ENCODE data around the gene NOL9. TPM values are rescaled to one million over a fixed set of nuclear protein-coding genes. Genes with fewer than 3 reads are reported as not detected.

Gene NOL9
- total and polyA plus RNA-seq, 2 of the 13 experiments (the other 11 are each of a cell fraction or from before 2014, with no cell fraction given): 18.0 to 24.7 TPM

DNA sequence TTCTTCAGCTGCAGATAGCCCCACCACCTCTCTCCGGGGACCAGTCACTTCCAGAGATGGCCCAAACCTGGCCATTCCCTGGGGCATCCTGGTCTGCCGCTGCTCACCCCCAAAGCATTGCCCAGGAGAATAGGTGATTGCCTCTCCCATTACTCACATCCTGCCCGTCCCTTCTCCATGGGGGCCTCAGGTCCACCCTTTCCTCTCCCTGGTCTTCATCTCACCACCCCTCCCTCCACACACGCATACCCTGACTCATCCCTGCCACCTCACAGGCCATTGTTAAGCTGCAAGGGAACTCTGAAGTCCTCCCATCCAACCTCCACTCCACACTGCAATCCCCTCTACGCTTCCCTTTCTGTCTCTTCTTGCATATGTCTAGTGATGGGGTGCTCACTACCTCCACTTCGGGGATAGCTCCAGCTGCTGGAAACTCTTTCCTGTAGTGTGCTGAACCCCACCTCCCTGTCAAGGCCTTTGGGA is 62.8 kb downstream of the NOL9 start, which contains the start of gene PLEKHG5 (continued):
- TF ChIP-seq ZNF652 (CRISPR knock-in tag; IDR thresholded peaks at IDR 0.05; ENCODE audit: borderline replicate concordance, low read depth): peak; percentile 24; the same call in 1 of the 2 replicates
- peak; percentile 76 for TF ChIP-seq FOSL2 (CRISPR knock-in tag; IDR thresholded peaks at IDR 0.05)
- TF ChIP-seq, protein P1, sequence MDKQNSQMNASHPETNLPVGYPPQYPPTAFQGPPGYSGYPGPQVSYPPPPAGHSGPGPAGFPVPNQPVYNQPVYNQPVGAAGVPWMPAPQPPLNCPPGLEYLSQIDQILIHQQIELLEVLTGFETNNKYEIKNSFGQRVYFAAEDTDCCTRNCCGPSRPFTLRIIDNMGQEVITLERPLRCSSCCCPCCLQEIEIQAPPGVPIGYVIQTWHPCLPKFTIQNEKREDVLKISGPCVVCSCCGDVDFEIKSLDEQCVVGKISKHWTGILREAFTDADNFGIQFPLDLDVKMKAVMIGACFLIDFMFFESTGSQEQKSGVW (CRISPR knock-in tag; IDR thresholded peaks at IDR 0.05; ENCODE audit: borderline replicate concordance): no peak
- no peak for TF ChIP-seq TOE1 (CRISPR knock-in tag; IDR thresholded peaks at IDR 0.05)
- TF ChIP-seq ZNF850 (CRISPR knock-in tag; conservative IDR thresholded peaks at IDR 0.05): no peak
- TF ChIP-seq ZNF749 (CRISPR knock-in tag; IDR thresholded peaks at IDR 0.05; ENCODE audit: borderline replicate concordance): no peak
- TF ChIP-seq ZNF564 (CRISPR knock-in tag; IDR thresholded peaks at IDR 0.05): no peak
- no peak for TF ChIP-seq GPN1 (CRISPR knock-in tag; IDR thresholded peaks at IDR 0.05; ENCODE audit: borderline replicate concordance)
- no peak for TF ChIP-seq FOXC1 (CRISPR knock-in tag; IDR thresholded peaks at IDR 0.05; ENCODE audit: borderline replicate concordance)
- no peak for TF ChIP-seq POLR2A (IDR thresholded peaks at IDR 0.05; ENCODE audit: insufficient read depth in 1 of 2, low read depth in 2 of 2, low read length in 2 of 2)
- TF ChIP-seq, protein P2, sequence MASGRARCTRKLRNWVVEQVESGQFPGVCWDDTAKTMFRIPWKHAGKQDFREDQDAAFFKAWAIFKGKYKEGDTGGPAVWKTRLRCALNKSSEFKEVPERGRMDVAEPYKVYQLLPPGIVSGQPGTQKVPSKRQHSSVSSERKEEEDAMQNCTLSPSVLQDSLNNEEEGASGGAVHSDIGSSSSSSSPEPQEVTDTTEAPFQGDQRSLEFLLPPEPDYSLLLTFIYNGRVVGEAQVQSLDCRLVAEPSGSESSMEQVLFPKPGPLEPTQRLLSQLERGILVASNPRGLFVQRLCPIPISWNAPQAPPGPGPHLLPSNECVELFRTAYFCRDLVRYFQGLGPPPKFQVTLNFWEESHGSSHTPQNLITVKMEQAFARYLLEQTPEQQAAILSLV (CRISPR knock-in tag; IDR thresholded peaks at IDR 0.05; ENCODE audit: borderline replicate concordance): no peak
- TF ChIP-seq ZBTB34 (CRISPR knock-in tag; IDR thresholded peaks at IDR 0.05): no peak
- no peak for TF ChIP-seq NONO (IDR thresholded peaks at IDR 0.05)
- no peak for TF ChIP-seq NONO (CRISPR knock-in tag; conservative IDR thresholded peaks at IDR 0.05)
- TF ChIP-seq ZNF7 (CRISPR knock-in tag; IDR thresholded peaks at IDR 0.05): no peak
- TF ChIP-seq SP1 (IDR thresholded peaks at IDR 0.05): no peak
- TF ChIP-seq SP1 (CRISPR knock-in tag; IDR thresholded peaks at IDR 0.05): no peak
- TF ChIP-seq SALL2 (CRISPR knock-in tag; IDR thresholded peaks at IDR 0.05): no peak
- TF ChIP-seq TGIF2 (CRISPR knock-in tag; IDR thresholded peaks at IDR 0.05): no peak
- TF ChIP-seq SMAD9 (CRISPR knock-in tag; IDR thresholded peaks at IDR 0.05): no peak
- TF ChIP-seq MIER3 (CRISPR knock-in tag; IDR thresholded peaks at IDR 0.05; ENCODE audit: borderline replicate concordance): no peak
- no peak for TF ChIP-seq ZNF816 (CRISPR knock-in tag; IDR thresholded peaks at IDR 0.05; ENCODE audit: borderline replicate concordance)
- TF ChIP-seq BRCA1 (CRISPR knock-in tag; IDR thresholded peaks at IDR 0.05): no peak
- no peak for TF ChIP-seq PREB (CRISPR knock-in tag; IDR thresholded peaks at IDR 0.05)
- TF ChIP-seq ZC3H4 (CRISPR knock-in tag; IDR thresholded peaks at IDR 0.05; ENCODE audit: borderline replicate concordance): 0 out of 2 replicates have a peak, but pooled peaks have one; percentile 32
- 0 out of 2 replicates have a peak, but pooled peaks have one; percentile 10 for TF ChIP-seq ZNF792 (CRISPR knock-in tag; IDR thresholded peaks at IDR 0.05)
- TF ChIP-seq TFE3 (CRISPR knock-in tag; IDR thresholded peaks at IDR 0.05): no peak
- TF ChIP-seq CEBPG (CRISPR knock-in tag; IDR thresholded peaks at IDR 0.05): no peak
